Lower lobe of right lung (tissue), 2 donors: ENCODE data around the gene GPC6. TPM values are rescaled to one million over a fixed set of nuclear protein-coding genes. Genes with fewer than 3 reads are reported as not detected.

Source experiments
- ATAC-seq, 2 donors: fragments of 200-7000 bp; cut with Tn5 transposase; one replicate each; pipeline ENCODE4 v1.9.1; 2020 to 2022; ENCODE audit warnings: mild to moderate bottlenecking in 2 of 2, moderate library complexity in 2 of 2
- DNase-seq: peaks from one replicate; pipeline ENCODE4 v3.0.0-alpha.2; 2020
- H3K27ac ChIP-seq: fragments of 200-600 bp; one replicate; pipeline ENCODE4 v1.8.0; 2022
- H3K27me3 ChIP-seq: fragments of 200-600 bp; one replicate; pipeline ENCODE4 v1.8.0; 2022; ENCODE audit warnings: low read depth
- H3K36me3 ChIP-seq: fragments of 200-600 bp; one replicate; pipeline ENCODE4 v1.8.0; 2022; ENCODE audit warnings: mild to moderate bottlenecking
- H3K4me1 ChIP-seq: fragments of 200-600 bp; one replicate; pipeline ENCODE4 v1.8.0; 2022
- H3K4me3 ChIP-seq: fragments of 200-600 bp; one replicate; pipeline ENCODE4 v1.8.0; 2022; ENCODE audit warnings: mild to moderate bottlenecking
- H3K9me3 ChIP-seq: fragments of 200-600 bp; one replicate; pipeline ENCODE4 v1.8.0; 2022
- intact Hi-C: fragments of 100-400 bp; cut with DNase I; formaldehyde crosslinking; loops from one replicate; pipeline ENCODE4 v1.11.0; 2022
- total RNA-seq: library from RNA; stranded (reverse); fragmentation: NEBNext Ultra II Directional; extraction: Animal tissue kit (Norgen Biotek cat#: 25700); gene quantifications from one replicate; pipeline ENCODE4 v1.2.1, GENCODE V29; 2021
- TF ChIP-seq, protein P1 (sequence below): fragments of 200-600 bp; IDR thresholded peaks from one replicate; pipeline ENCODE4 v1.8.0; 2022; ENCODE audit warnings: antibody characterized with exemption, mild to moderate bottlenecking
- donor health status: DM: no; HTN: yes; CAD: no; lungs with severe emphysema.

The GPC6 gene
- total RNA-seq, 1 donor from 2014 or later, result 5.5 TPM

- Histone ChIP-seq H3K4me3 (no peak overlapping the region), H3K36me3 (no peaks in the 10 kb centered on the region), H3K9me3 (no peaks in the 10 kb centered on the region), H3K27ac (no peak overlapping the region), H3K4me1 (no peaks in the 10 kb centered on the region), H3K27me3 (no peaks in the 10 kb centered on the region)
- ATAC-seq, result no peak
- intact Hi-C loops, result no loop called here
- no peak for DNase-seq
- TF ChIP-seq, protein P1, sequence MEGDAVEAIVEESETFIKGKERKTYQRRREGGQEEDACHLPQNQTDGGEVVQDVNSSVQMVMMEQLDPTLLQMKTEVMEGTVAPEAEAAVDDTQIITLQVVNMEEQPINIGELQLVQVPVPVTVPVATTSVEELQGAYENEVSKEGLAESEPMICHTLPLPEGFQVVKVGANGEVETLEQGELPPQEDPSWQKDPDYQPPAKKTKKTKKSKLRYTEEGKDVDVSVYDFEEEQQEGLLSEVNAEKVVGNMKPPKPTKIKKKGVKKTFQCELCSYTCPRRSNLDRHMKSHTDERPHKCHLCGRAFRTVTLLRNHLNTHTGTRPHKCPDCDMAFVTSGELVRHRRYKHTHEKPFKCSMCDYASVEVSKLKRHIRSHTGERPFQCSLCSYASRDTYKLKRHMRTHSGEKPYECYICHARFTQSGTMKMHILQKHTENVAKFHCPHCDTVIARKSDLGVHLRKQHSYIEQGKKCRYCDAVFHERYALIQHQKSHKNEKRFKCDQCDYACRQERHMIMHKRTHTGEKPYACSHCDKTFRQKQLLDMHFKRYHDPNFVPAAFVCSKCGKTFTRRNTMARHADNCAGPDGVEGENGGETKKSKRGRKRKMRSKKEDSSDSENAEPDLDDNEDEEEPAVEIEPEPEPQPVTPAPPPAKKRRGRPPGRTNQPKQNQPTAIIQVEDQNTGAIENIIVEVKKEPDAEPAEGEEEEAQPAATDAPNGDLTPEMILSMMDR, result no peak
Observed at GRCh38 chr13:93800342-93800741, 573.7 kb downstream of the GPC6 start.

- intact Hi-C loops, result no loop called here
- DNase-seq, result no peak
- TF ChIP-seq, protein P1, result no peak
- Histone ChIP-seq H3K27me3 (no peaks in the 10 kb centered on the region), H3K4me1 (no peaks in the 10 kb centered on the region), H3K36me3 (no peaks in the 10 kb centered on the region), H3K27ac (no peak overlapping the region), H3K4me3 (no peak overlapping the region), H3K9me3 (no peaks in the 10 kb centered on the region)
- ATAC-seq, result no peak
Observed at GRCh38 chr13:93805736-93806135, 579.1 kb downstream of the GPC6 start.

DNA sequence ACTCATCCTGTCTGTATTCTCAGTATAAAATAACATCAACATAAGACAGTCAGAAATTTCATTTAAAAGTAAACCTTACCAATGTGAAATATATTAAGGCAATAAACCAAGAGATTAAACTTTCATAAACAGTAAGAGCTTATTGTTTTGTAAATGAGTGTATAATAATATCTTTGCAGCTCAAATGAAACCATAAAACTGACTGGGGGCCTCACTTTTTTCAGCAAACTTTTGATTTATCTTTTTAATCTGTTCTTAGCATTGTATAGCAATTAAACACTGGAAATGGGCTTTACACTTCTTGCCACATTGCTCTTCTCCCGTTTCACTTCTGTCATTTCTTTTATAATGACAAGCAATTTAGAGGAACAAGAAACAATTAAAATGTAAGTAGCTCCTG lies 580.3 kb downstream of the GPC6 start:
- H3K9me3 ChIP-seq, result no peaks in the 10 kb centered on the region
- TF ChIP-seq, protein P1, result no peak
- ATAC-seq, result no peak
- H3K27ac ChIP-seq, result no peak overlapping the region
- intact Hi-C loops, result no loop called here
- no peak overlapping the region for H3K4me3 ChIP-seq
- no peaks in the 10 kb centered on the region for H3K36me3 ChIP-seq
- H3K27me3 ChIP-seq, result no peaks in the 10 kb centered on the region
- DNase-seq, result no peak
- no peaks in the 10 kb centered on the region for H3K4me1 ChIP-seq

DNA sequence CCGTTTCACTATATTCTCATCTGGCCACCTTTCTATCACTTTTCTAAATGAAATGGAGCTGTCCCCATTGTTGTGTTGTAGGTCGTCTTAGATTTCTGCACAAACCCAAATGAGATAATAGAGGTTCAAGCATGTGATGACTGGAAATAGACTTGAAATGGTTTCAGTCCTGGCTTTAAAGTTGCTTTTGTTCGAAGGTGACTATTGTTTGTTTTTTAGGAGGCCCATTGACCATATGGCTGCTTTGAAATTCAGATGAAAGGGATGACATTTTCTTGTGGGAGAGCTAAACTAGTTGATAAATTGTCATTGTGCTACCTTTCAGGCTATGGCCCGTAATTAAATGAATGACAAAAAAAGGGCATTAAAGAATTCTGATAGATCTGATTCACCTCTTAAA lies 583.7 kb downstream of the GPC6 start:
- Histone ChIP-seq H3K9me3 (no peaks in the 10 kb centered on the region), H3K36me3 (no peaks in the 10 kb centered on the region), H3K4me1 (no peaks in the 10 kb centered on the region), H3K4me3 (no peak overlapping the region), H3K27me3 (no peaks in the 10 kb centered on the region), H3K27ac (no peak overlapping the region)
- no peak for DNase-seq
- ATAC-seq, result no peak
- TF ChIP-seq, protein P1, result no peak
- intact Hi-C loops, result no loop called here

DNA sequence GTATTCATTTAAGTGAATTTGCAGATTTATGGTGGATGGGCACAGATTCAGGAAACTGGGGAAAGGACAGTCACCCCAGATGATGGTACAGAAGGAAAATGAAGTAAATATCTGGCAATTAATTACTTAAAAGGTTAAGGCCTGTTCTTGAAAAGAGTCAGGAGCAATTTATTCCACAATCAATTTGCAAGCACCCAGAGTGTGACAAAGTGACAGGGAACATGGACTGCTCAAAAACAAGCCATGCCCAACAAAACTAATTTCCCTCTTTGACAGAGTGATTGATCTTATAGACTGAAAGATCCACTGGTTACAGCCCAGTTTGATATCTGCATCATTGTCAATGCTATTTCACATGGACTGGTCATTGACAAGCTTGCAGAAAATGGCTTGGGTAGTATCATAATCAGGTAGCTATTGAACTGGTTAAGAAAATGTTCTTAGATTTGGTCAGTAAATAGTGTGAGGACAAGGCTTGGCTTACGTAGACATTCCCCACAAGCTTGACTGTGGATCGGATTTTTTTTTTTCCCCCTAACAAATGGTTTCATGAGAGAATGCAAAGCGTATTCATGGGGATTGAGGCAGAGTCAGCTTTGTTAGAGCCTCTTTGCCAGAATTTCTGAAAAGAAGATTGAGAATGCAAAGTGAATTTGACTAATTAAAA lies 584.6 kb downstream of the GPC6 start:
- Histone ChIP-seq H3K27me3 (no peaks in the 10 kb centered on the region), H3K9me3 (no peaks in the 10 kb centered on the region), H3K36me3 (no peaks in the 10 kb centered on the region), H3K27ac (no peak overlapping the region), H3K4me3 (no peak overlapping the region), H3K4me1 (no peaks in the 10 kb centered on the region)
- intact Hi-C loops, result no loop called here
- DNase-seq (no peak), ATAC-seq (no peak)
- TF ChIP-seq, protein P1, result no peak
